ENCODE data around the gene XYLT2. TPM values are rescaled to one million over a fixed set of nuclear protein-coding genes. Genes with fewer than 3 reads are reported as not detected.
"Not testable (repeated sequence)": the region's sequence is repeated elsewhere in the genome, so short reads cannot be mapped to it uniquely, and the experiment has no call there.

Gene XYLT2
- total RNA-seq, 4 donors from 2014 or later = 23.5 to 41.3 (median 34.6) TPM

DNA sequence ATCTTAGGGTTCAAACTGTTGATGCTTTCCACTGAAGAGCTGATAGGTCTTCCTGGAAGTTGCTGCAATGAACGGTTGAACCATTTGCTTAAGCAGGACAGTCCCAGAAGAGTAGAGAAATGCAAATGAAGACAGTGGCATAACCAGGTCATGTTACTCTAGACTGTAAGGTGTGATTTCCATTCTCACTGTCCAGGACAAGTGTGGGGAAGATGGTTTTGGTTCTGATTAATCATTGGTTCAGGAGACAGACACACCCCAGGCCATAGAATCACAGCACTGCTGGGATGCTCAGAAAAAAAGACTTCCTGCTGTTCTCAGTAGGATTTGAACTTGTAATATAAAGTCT lies 34.8 kb upstream of the XYLT2 start:
- DNase-seq (ENCODE audit: low spot score in 2 of 2) = no peak
- 32 to 63% methylated on average over 1 of the region's 1 CpG for WGBS, 2 donors
- H3K4me3 ChIP-seq (ENCODE audit: low read depth, poor library complexity, severe bottlenecking) = no peak overlapping the region
- intact Hi-C loops (cut with DNase I; ENCODE audit: low total_unique reads) = no loop called here
- no peak for TF ChIP-seq POLR2A (IDR thresholded peaks at IDR 0.05)
- TF ChIP-seq, protein P1, sequence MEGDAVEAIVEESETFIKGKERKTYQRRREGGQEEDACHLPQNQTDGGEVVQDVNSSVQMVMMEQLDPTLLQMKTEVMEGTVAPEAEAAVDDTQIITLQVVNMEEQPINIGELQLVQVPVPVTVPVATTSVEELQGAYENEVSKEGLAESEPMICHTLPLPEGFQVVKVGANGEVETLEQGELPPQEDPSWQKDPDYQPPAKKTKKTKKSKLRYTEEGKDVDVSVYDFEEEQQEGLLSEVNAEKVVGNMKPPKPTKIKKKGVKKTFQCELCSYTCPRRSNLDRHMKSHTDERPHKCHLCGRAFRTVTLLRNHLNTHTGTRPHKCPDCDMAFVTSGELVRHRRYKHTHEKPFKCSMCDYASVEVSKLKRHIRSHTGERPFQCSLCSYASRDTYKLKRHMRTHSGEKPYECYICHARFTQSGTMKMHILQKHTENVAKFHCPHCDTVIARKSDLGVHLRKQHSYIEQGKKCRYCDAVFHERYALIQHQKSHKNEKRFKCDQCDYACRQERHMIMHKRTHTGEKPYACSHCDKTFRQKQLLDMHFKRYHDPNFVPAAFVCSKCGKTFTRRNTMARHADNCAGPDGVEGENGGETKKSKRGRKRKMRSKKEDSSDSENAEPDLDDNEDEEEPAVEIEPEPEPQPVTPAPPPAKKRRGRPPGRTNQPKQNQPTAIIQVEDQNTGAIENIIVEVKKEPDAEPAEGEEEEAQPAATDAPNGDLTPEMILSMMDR (IDR thresholded peaks at IDR 0.05) = no peak

DNA sequence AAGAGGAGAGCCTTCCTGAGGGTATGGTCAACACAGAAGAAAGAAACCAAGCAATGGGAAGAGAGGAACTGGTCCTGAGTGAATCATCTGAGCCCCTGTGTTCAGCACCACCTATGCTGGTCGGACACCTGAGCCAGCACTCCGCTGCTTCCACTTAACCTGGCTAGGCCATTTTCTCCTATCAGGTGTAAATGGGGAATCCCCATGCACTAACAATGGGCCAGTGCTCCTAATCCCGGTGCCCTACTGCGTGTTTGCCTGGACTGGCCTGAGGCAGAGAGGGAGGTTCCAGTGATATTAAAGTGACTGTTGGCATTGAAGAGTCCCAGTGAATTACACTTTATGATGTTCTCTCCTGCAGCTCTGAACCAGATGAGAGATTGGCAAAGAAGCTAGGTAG lies 34.4 kb upstream of the XYLT2 start:
- intact Hi-C loops (cut with DNase I; ENCODE audit: low total_unique reads) = no loop called here
- no peak for TF ChIP-seq POLR2A (IDR thresholded peaks at IDR 0.05)
- TF ChIP-seq, protein P1 (IDR thresholded peaks at IDR 0.05) = no peak
- no peak overlapping the region for H3K4me3 ChIP-seq (ENCODE audit: low read depth, poor library complexity, severe bottlenecking)
- DNase-seq (ENCODE audit: low spot score in 2 of 2) = no peak
- 85 to 91% methylated on average over 4 of the region's 4 CpGs for WGBS, 2 donors

DNA sequence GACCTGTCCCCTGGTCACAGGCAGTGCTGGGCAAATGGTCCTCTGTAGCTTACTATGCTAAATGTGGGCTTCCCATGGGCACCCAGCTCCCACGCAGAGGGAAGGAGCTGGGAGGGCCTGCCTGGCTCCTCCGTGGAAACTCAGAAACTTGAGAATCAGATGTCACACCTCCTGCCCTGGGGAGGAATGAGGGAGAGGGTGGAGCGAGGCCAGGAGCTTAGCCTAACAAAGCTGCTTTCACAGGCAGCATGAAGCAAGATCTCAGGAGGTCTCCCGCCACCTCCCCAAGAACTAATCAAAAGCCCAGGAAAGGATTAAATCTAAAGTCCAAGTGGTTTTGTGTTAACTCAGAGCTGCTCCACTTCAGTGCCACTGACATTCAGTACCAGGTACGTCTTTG lies 33.6 kb upstream of the XYLT2 start:
- no peak overlapping the region for H3K4me3 ChIP-seq (ENCODE audit: low read depth, poor library complexity, severe bottlenecking)
- 30 to 49% methylated on average over 5 of the region's 5 CpGs for WGBS, 2 donors
- intact Hi-C loops (cut with DNase I; ENCODE audit: low total_unique reads) = no loop called here
- no peak for DNase-seq (ENCODE audit: low spot score in 2 of 2)
- TF ChIP-seq POLR2A (IDR thresholded peaks at IDR 0.05) = no peak
- TF ChIP-seq, protein P1 (IDR thresholded peaks at IDR 0.05) = no peak

DNA sequence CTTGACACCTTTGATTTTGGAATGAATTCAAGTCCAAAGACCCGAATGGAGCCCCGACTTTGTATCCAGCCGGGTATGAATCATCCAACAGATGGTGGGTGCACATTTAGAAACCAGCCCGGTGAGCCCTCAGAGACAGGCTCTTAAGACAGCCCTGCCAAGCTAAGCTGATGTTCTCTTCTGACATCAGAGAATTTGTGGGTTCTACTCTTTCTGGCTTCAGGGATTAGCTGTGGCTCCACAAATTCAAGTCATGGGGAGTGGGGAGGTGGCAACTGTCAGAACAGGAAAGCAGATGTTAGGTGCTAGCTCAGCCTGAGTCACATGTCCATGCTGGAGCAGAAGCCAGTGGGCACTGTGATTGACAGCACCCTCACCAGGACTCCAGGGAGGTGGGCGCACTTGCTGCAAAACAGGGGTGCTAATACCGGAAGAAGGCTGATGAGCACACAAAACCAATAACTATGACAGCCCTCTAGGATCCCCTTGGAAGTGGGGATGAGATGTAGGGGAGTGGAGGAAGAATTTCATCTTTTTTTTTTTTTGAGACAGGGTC lies 31.4 kb upstream of the XYLT2 start:
- DNase-seq (ENCODE audit: low spot score in 2 of 2) = no peak
- 51 to 61% methylated on average over 6 of the region's 6 CpGs for WGBS, 2 donors
- no peak overlapping the region for H3K4me3 ChIP-seq (ENCODE audit: low read depth, poor library complexity, severe bottlenecking)
- TF ChIP-seq, protein P1 (IDR thresholded peaks at IDR 0.05) = no peak
- no peak for TF ChIP-seq POLR2A (IDR thresholded peaks at IDR 0.05)
- intact Hi-C loops (cut with DNase I; ENCODE audit: low total_unique reads) = no loop called here

DNA sequence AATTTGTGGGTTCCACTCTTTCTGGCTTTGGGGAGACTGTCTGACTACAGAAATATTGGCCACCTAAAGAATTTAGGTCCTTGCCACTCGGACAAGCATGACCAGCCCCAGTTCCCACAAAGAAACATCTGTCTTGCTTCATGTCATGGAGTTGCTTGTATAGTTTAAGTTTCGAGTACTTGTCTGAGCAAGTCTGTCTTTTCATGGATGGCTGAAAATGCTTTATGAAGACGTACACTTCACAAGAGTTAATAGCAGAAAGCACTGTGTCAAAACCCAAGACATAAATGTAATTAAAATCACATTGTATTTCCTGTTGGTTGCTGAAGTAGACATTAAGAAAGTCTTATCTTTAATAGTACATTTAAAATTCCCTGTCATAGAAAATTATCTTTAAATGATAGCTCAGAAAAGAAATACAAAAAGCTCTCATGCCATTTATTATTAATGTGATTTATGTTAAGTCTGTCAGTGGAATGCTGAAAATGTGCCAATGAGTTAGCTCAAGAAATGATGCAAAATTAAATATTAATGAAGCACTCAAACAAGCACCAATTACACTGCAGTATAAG lies 29.8 kb upstream of the XYLT2 start:
- WGBS, 2 donors = 40 to 46% methylated on average over 3 of the region's 3 CpGs
- intact Hi-C loops (cut with DNase I; ENCODE audit: low total_unique reads) = no loop called here
- TF ChIP-seq POLR2A (IDR thresholded peaks at IDR 0.05) = no peak
- TF ChIP-seq, protein P1 (IDR thresholded peaks at IDR 0.05) = no peak
- H3K4me3 ChIP-seq (ENCODE audit: low read depth, poor library complexity, severe bottlenecking) = no peak overlapping the region
- no peak for DNase-seq (ENCODE audit: low spot score in 2 of 2)

DNA sequence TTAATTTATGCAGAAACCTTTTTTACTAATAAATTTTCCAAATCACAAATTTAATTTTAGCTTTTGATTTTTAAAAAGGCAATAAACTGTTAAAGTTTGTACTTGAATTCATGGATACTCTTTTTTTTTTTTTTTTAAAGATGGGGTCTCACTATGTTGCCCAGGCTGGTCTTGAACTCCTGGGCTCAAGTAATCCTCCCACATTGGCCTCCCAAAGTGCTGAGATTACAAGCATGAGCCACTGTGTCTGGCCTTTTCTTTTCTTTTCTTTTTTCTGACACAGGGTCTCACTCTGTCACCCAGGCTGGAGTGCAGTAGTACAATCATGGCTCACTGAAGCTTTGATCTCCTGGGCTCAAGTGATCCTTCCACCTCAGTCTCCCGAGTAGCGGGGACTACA lies 29.3 kb upstream of the XYLT2 start:
- DNase-seq (ENCODE audit: low spot score in 2 of 2); intact Hi-C loops (cut with DNase I; ENCODE audit: low total_unique reads); H3K4me3 ChIP-seq (ENCODE audit: low read depth, poor library complexity, severe bottlenecking): not testable (repeated sequence)
- WGBS, 2 donors = 70 to 71% methylated on average over 2 of the region's 2 CpGs
